ENCODE results near the gene RAB3D.

The RAB3D gene

GRCh38 chr19:11295180-11295579 lies 44.3 kb downstream of the RAB3D start:
- no peak for DNase-seq (ENCODE audit: low read depth)

GRCh38 chr19:11293433-11294389 lies 45.7 kb downstream of the RAB3D start:
- DNase-seq (ENCODE audit: low read depth), result peak; percentile 66

- no peak for DNase-seq (ENCODE audit: low read depth)
Observed at GRCh38 chr19:11291991-11292390, 47.5 kb downstream of the RAB3D start.

- DNase-seq (ENCODE audit: low read depth), result no peak
Observed at GRCh38 chr19:11291415-11291814, 48.0 kb downstream of the RAB3D start.

GRCh38 chr19:11290256-11290655 lies 49.2 kb downstream of the RAB3D start:
- DNase-seq (ENCODE audit: low read depth), result no peak

- no peak for DNase-seq (ENCODE audit: low read depth)
Observed at GRCh38 chr19:11288349-11288748, 51.1 kb downstream of the RAB3D start.

- no peak for DNase-seq (ENCODE audit: low read depth)
Observed at GRCh38 chr19:11286312-11286974, 53.0 kb downstream of the RAB3D start.

GRCh38 chr19:11284515-11284914 lies 54.9 kb downstream of the RAB3D start:
- DNase-seq (ENCODE audit: low read depth), result no peak

GRCh38 chr19:11281356-11282049 lies 58.0 kb downstream of the RAB3D start:
- no peak for DNase-seq (ENCODE audit: low read depth)

GRCh38 chr19:11279505-11280236 lies 59.8 kb downstream of the RAB3D start:
- DNase-seq (ENCODE audit: low read depth), result no peak

- DNase-seq (ENCODE audit: low read depth), result no peak
Observed at GRCh38 chr19:11278670-11279069, 60.8 kb downstream of the RAB3D start.

GRCh38 chr19:11274533-11275086 lies 64.8 kb downstream of the RAB3D start:
- no peak for DNase-seq (ENCODE audit: low read depth)

- no peak for DNase-seq (ENCODE audit: low read depth)
Observed at GRCh38 chr19:11273989-11274388, 65.5 kb downstream of the RAB3D start.

GRCh38 chr19:11273296-11273695 lies 66.2 kb downstream of the RAB3D start:
- no peak for DNase-seq (ENCODE audit: low read depth)
